HEK293 (cell line): ENCODE results near the gene PTPRN2.
"Not testable (repeated sequence)": the region's sequence is repeated elsewhere in the genome, so short reads cannot be mapped to it uniquely, and the experiment has no call there.

ENCODE experiments used
- CTCF ChIA-PET: fragments of 350-600 bp; formaldehyde crosslinking; extraction: SDS; loops from one replicate; lab custom pipeline; 2021; ENCODE audit warnings: antibody characterized with exemption; lab: Yijun Ruan, JAX
- POLR2A ChIA-PET: fragments of 300-600 bp; formaldehyde crosslinking; extraction: SDS; loops from one replicate; lab custom pipeline; 2020; ENCODE audit warnings: antibody characterized with exemption, inconsistent platforms; lab: Yijun Ruan, JAX
- H3K27ac ChIP-seq: fragments of 200-500 bp; sonication (Bioruptor generic); 2 replicates; pipeline ENCODE4 v1.5.1; 2014; ENCODE audit warnings: low read depth, low read length, control low read depth, inconsistent platforms; ENCODE audit errors: extremely low read depth
- H3K36me3 ChIP-seq, 2 experiments: fragments of 200-500 bp in 1 of 2; sonication (Bioruptor generic) in 1 of 2; 1 replicate in 1 of 2; 2 replicates in 1 of 2; pipeline ENCODE4 v1.5.1; 2014 to 2017; ENCODE audit warnings: inconsistent platforms in 2 of 2, low read length in 2 of 2; ENCODE audit not compliant: control insufficient read depth in 2 of 2, insufficient read depth in 1 of 2
- H3K4me1 ChIP-seq: fragments of 200-500 bp; sonication (Bioruptor generic); 2 replicates; pipeline ENCODE4 v1.5.1; 2014; ENCODE audit warnings: mild to moderate bottlenecking, low read length, inconsistent platforms; ENCODE audit not compliant: control insufficient read depth, insufficient read depth
- H3K4me3 ChIP-seq: 2 replicates; pipeline ENCODE4 v1.5.1; 2011; ENCODE audit warnings: low read depth, mild to moderate bottlenecking, control low read depth, low read length, moderate library complexity
- H3K9me3 ChIP-seq: fragments of 200-500 bp; sonication (Bioruptor generic); 2 replicates; pipeline ENCODE4 v1.5.1; 2014; ENCODE audit warnings: low read depth, low read length, inconsistent platforms; ENCODE audit not compliant: control insufficient read depth, insufficient read depth
- ATF2 ChIP-seq: fragments of 450-650 bp; formaldehyde crosslinking; IDR thresholded peaks from 2 replicates; pipeline ENCODE4 v1.5.1; 2016; ENCODE audit warnings: missing biosample characterization, missing genetic modification characterization, low read depth
- EGR2 ChIP-seq: fragments of 450-650 bp; formaldehyde crosslinking; IDR thresholded peaks from 2 replicates; pipeline ENCODE4 v1.5.1; 2016; ENCODE audit warnings: low read depth, missing biosample characterization, missing genetic modification characterization
- PRDM10 ChIP-seq: fragments of 450-650 bp; formaldehyde crosslinking; IDR thresholded peaks from 2 replicates; pipeline ENCODE4 v1.5.1; 2016; ENCODE audit warnings: missing biosample characterization, missing genetic modification characterization
- PRDM6 ChIP-seq: fragments of 450-650 bp; formaldehyde crosslinking; IDR thresholded peaks from 2 replicates; pipeline ENCODE4 v1.5.1; 2017; ENCODE audit warnings: missing biosample characterization, missing genetic modification characterization
- SCRT1 ChIP-seq: fragments of 450-650 bp; formaldehyde crosslinking; IDR thresholded peaks from 2 replicates; pipeline ENCODE4 v1.5.1; 2016; ENCODE audit warnings: missing biosample characterization, missing genetic modification characterization, borderline replicate concordance
- TCF7L2 ChIP-seq: IDR thresholded peaks from 2 replicates; pipeline ENCODE4 v1.6.1; 2011; ENCODE audit warnings: low read depth, mild to moderate bottlenecking, inconsistent platforms, low read length, moderate library complexity, borderline replicate concordance
- ZBTB20 ChIP-seq: fragments of 450-650 bp; formaldehyde crosslinking; IDR thresholded peaks from 2 replicates; pipeline ENCODE4 v1.5.1; 2016; ENCODE audit warnings: missing biosample characterization, missing genetic modification characterization
- ZFHX2 ChIP-seq: fragments of 450-650 bp; formaldehyde crosslinking; conservative IDR thresholded peaks from 2 replicates; pipeline ENCODE4 v1.5.1; 2016; ENCODE audit warnings: missing biosample characterization, missing genetic modification characterization
- ZFP69B ChIP-seq: fragments of 450-650 bp; formaldehyde crosslinking; IDR thresholded peaks from 2 replicates; pipeline ENCODE4 v1.5.1; 2016; ENCODE audit warnings: missing biosample characterization, missing genetic modification characterization
- ZNF148 ChIP-seq: fragments of 450-650 bp; formaldehyde crosslinking; IDR thresholded peaks from 2 replicates; pipeline ENCODE4 v1.5.0; 2017; ENCODE audit warnings: missing biosample characterization, missing genetic modification characterization, borderline replicate concordance
- ZNF335 ChIP-seq: fragments of 450-650 bp; formaldehyde crosslinking; conservative IDR thresholded peaks from 2 replicates; pipeline ENCODE4 v1.5.1; 2016; ENCODE audit warnings: missing biosample characterization, missing genetic modification characterization
- ZNF423 ChIP-seq: fragments of 450-650 bp; formaldehyde crosslinking; IDR thresholded peaks from 2 replicates; pipeline ENCODE4 v1.5.1; 2016; ENCODE audit warnings: missing biosample characterization, missing genetic modification characterization
- ZNF513 ChIP-seq: fragments of 450-650 bp; IDR thresholded peaks from 2 replicates; pipeline ENCODE4 v1.5.1; 2018; ENCODE audit warnings: missing biosample characterization, missing genetic modification characterization
- ZNF521 ChIP-seq: fragments of 450-650 bp; formaldehyde crosslinking; IDR thresholded peaks from 2 replicates; pipeline ENCODE4 v1.5.1; 2017; ENCODE audit warnings: missing biosample characterization, mild to moderate bottlenecking, missing genetic modification characterization
- ZNF621 ChIP-seq: fragments of 450-650 bp; formaldehyde crosslinking; IDR thresholded peaks from 2 replicates; pipeline ENCODE4 v1.5.1; 2017; ENCODE audit warnings: missing biosample characterization, missing genetic modification characterization
- ZNF654 ChIP-seq: fragments of 450-650 bp; formaldehyde crosslinking; IDR thresholded peaks from 2 replicates; pipeline ENCODE4 v1.5.1; 2016; ENCODE audit warnings: low read depth, missing biosample characterization, missing genetic modification characterization
- ZNF664 ChIP-seq: fragments of 450-650 bp; formaldehyde crosslinking; IDR thresholded peaks from 2 replicates; pipeline ENCODE4 v1.5.1; 2016; ENCODE audit warnings: missing biosample characterization, missing genetic modification characterization
- ZNF701 ChIP-seq: fragments of 450-650 bp; formaldehyde crosslinking; IDR thresholded peaks from 2 replicates; pipeline ENCODE4 v1.5.1; 2016; ENCODE audit warnings: missing biosample characterization, missing genetic modification characterization
- ZNF707 ChIP-seq: fragments of 450-650 bp; formaldehyde crosslinking; IDR thresholded peaks from 2 replicates; pipeline ENCODE4 v1.5.1; 2016; ENCODE audit warnings: missing biosample characterization, missing genetic modification characterization
- ZNF777 ChIP-seq: fragments of 450-650 bp; formaldehyde crosslinking; IDR thresholded peaks from 2 replicates; pipeline ENCODE4 v1.5.1; 2017; ENCODE audit warnings: missing biosample characterization, missing genetic modification characterization, borderline replicate concordance
- ZNF791 ChIP-seq: fragments of 450-650 bp; formaldehyde crosslinking; IDR thresholded peaks from 2 replicates; pipeline ENCODE4 v1.5.1; 2016; ENCODE audit warnings: missing biosample characterization, missing genetic modification characterization
- ZNF843 ChIP-seq: fragments of 450-650 bp; formaldehyde crosslinking; IDR thresholded peaks from 2 replicates; pipeline ENCODE4 v1.5.1; 2016; ENCODE audit warnings: missing biosample characterization, missing genetic modification characterization

PTPRN2 gene

GRCh38 chr7:157895520-157896375, 691.9 kb downstream of the PTPRN2 start (continued):
- TF ChIP-seq ATF2 (tag by site-specific recombination): no peak
- no peak for TF ChIP-seq PRDM6 (tag by site-specific recombination)
- no peak for TF ChIP-seq ZNF701 (tag by site-specific recombination)
- no peak for TF ChIP-seq ZFHX2 (tag by site-specific recombination)
- no peak for TF ChIP-seq ZNF843 (tag by site-specific recombination)
- no peak for TF ChIP-seq ZNF521
- no peak for TF ChIP-seq ZNF335 (tag by site-specific recombination)
- TF ChIP-seq ZNF707: no peak
- TF ChIP-seq ZBTB20 (tag by site-specific recombination): no peak
- TF ChIP-seq ZNF791 (tag by site-specific recombination): no peak
- no peak for TF ChIP-seq ZNF777 (tag by site-specific recombination)
- no peak for TF ChIP-seq ZNF621
- TF ChIP-seq, all 188 proteins: peak for 0

GRCh38 chr7:157895098-157895497, 692.5 kb downstream of the PTPRN2 start:
- H3K36me3 ChIP-seq, H3K4me1 ChIP-seq, H3K27ac ChIP-seq, H3K4me3 ChIP-seq, POLR2A ChIA-PET, H3K9me3 ChIP-seq, CTCF ChIA-PET: not testable (repeated sequence)
- TF ChIP-seq PRDM10 (tag by site-specific recombination): peak; percentile 78

- Histone ChIP-seq H3K4me1 (no peaks in the 10 kb centered on the region), H3K36me3 (no peaks in the 10 kb centered on the region), H3K27ac (no peak overlapping the region), H3K9me3 (no peaks in the 10 kb centered on the region), H3K4me3 (no peak overlapping the region)
- POLR2A ChIA-PET: no interaction called here
- CTCF ChIA-PET: no interaction called here
- TF ChIP-seq TCF7L2: no peak
- TF ChIP-seq ZNF664 (tag by site-specific recombination): no peak
- no peak for TF ChIP-seq ZNF148
- no peak for TF ChIP-seq EGR2 (tag by site-specific recombination)
- no peak for TF ChIP-seq ZNF654 (tag by site-specific recombination)
- TF ChIP-seq ZNF423 (tag by site-specific recombination): no peak
- no peak for TF ChIP-seq ZNF513 (tag by site-specific recombination)
- no peak for TF ChIP-seq ZFP69B (tag by site-specific recombination)
- 0 out of 2 replicates have a peak, but pooled peaks have one; percentile 47 for TF ChIP-seq SCRT1 (tag by site-specific recombination)
Observed at GRCh38 chr7:157893535-157894044, 694.0 kb downstream of the PTPRN2 start.
